HCT116 (cell line): ENCODE data around the gene VTN. TPM values are rescaled to one million over a fixed set of nuclear protein-coding genes. Genes with fewer than 3 reads are reported as not detected.

ENCODE experiments used
- ATAC-seq: fragments of 200-7000 bp; cut with Tn5 transposase; 2 replicates; pipeline ENCODE4 v1.9.1; 2020; ENCODE audit warnings: mild to moderate bottlenecking, moderate library complexity
- BruUV-seq: library from RNA; stranded (reverse); fragments of 400-500 nt; replicated peaks from 2 replicates; lab custom pipeline; 2021; lab: Mats Ljungman, UMichigan
- CTCF ChIA-PET: fragments of 300-600 bp; sonication (Branson Sonifier 250); formaldehyde crosslinking; loops from one replicate; lab custom pipeline; 2021; ENCODE audit warnings: antibody characterized with exemption; lab: Charles Lee
- POLR2A ChIA-PET: fragments of 300-600, 350-600 bp; sonication (Branson Sonifier 250); formaldehyde crosslinking; loops from one replicate; lab custom pipeline; 2021; ENCODE audit warnings: antibody characterized with exemption; lab: Charles Lee
- RAD21 ChIA-PET, 2 experiments: fragments of 300-600 bp; sonication (Branson Sonifier 250); formaldehyde crosslinking; loops; one replicate each; lab custom pipeline; 2023; ENCODE audit warnings: low total read pairs in 2 of 2; ENCODE audit not compliant: uncharacterized antibody in 2 of 2, unreplicated experiment in 2 of 2, low non-redundant PET in 1 of 2; lab: Charles Lee
- DNase-seq: peaks from one replicate; pipeline ENCODE4 v3.0.0-alpha.2; 2010; ENCODE audit warnings: low read depth, low spot score
- H2AFZ ChIP-seq: fragments of 200-600 bp; shearing (Covaris generic), sonication (generic); 2 replicates; pipeline ENCODE4 v1.6.1; 2017; ENCODE audit warnings: low read depth, mixed run types, mixed read lengths, antibody characterized with exemption, low read length; ENCODE audit not compliant: poor library complexity, severe bottlenecking
- H3K27ac ChIP-seq: 2 replicates; pipeline ENCODE4 v1.5.1; 2012; ENCODE audit warnings: low read depth, low read length
- H3K27me3 ChIP-seq: fragments of 200-600 bp; sonication (generic); 2 replicates; pipeline ENCODE4 v1.6.1; 2016; ENCODE audit warnings: mixed run types, low read length, mixed read lengths; ENCODE audit not compliant: insufficient read depth
- H3K36me3 ChIP-seq, 2 experiments: fragments of 200-500 bp in 1 of 2; fragments of 200-600 bp in 1 of 2; sonication (Bioruptor generic) in 1 of 2; sonication (generic) in 1 of 2; 2 replicates each; pipeline versions ENCODE4 v1.5.1 to v1.6.1; 2014 to 2016; ENCODE audit warnings: low read length in 2 of 2, inconsistent platforms in 1 of 2, mixed read lengths in 1 of 2, mixed run types in 1 of 2; ENCODE audit not compliant: insufficient read depth in 2 of 2, control insufficient read depth in 1 of 2
- H3K4me1 ChIP-seq, 2 experiments: fragments of 200-600 bp in 1 of 2; sonication (generic) in 1 of 2; 2 replicates each; pipeline versions ENCODE4 v1.5.1 to v1.6.1; 2012 to 2017; ENCODE audit warnings: low read length in 2 of 2, inconsistent platforms in 1 of 2, mild to moderate bottlenecking in 1 of 2, mixed read lengths in 1 of 2, mixed run types in 1 of 2, moderate library complexity in 1 of 2; ENCODE audit not compliant: insufficient read depth in 2 of 2, control insufficient read depth in 1 of 2
- H3K4me2 ChIP-seq: fragments of 200-600 bp; sonication (generic); 2 replicates; pipeline ENCODE4 v1.6.1; 2017; ENCODE audit warnings: mixed run types, low read length, mixed read lengths
- H3K4me3 ChIP-seq, 2 experiments: fragments of 200-600 bp in 1 of 2; sonication (generic) in 1 of 2; replicated peaks in 1 of 2; 2 replicates each; pipeline ENCODE4 v1.5.1; 2011 to 2016; ENCODE audit warnings: low read length in 2 of 2, control low read depth in 1 of 2, low read depth in 1 of 2, mild to moderate bottlenecking in 1 of 2, mixed read lengths in 1 of 2, mixed run types in 1 of 2
- H3K79me2 ChIP-seq: fragments of 200-600 bp; sonication (generic); 2 replicates; pipeline ENCODE4 v1.6.1; 2017; ENCODE audit warnings: mild to moderate bottlenecking, mixed run types, low read length, moderate library complexity, mixed read lengths; ENCODE audit not compliant: insufficient read depth
- H3K9ac ChIP-seq: fragments of 200-600 bp; sonication (generic); 2 replicates; pipeline ENCODE4 v1.6.1; 2016; ENCODE audit warnings: low read length, mixed read lengths
- H3K9me2 ChIP-seq: fragments of 200-600 bp; sonication (generic), shearing (Covaris generic); 2 replicates; pipeline ENCODE4 v1.6.1; 2017; ENCODE audit warnings: mixed run types, mild to moderate bottlenecking, moderate library complexity; ENCODE audit not compliant: insufficient read depth
- H3K9me3 ChIP-seq, 2 experiments: fragments of 200-500 bp in 1 of 2; fragments of 200-600 bp in 1 of 2; sonication (Bioruptor generic) in 1 of 2; sonication (generic) in 1 of 2; 2 replicates each; pipeline ENCODE4 v1.6.1; 2014 to 2017; ENCODE audit warnings: low read length in 2 of 2, mixed read lengths in 2 of 2, inconsistent platforms in 1 of 2, low read depth in 1 of 2, mild to moderate bottlenecking in 1 of 2, mixed run types in 1 of 2, moderate library complexity in 1 of 2; ENCODE audit not compliant: control insufficient read depth in 1 of 2, insufficient read depth in 1 of 2
- H4K20me1 ChIP-seq: fragments of 200-600 bp; sonication (generic), shearing (Covaris generic); 2 replicates; pipeline ENCODE4 v1.6.1; 2017; ENCODE audit warnings: mixed run types, mild to moderate bottlenecking, moderate library complexity; ENCODE audit not compliant: insufficient read depth
- CBX3 ChIP-seq: IDR thresholded peaks from 2 replicates; pipeline ENCODE4 v1.6.1; 2012; ENCODE audit warnings: low read depth
- CEBPB ChIP-seq: IDR thresholded peaks from 2 replicates; pipeline ENCODE4 v1.6.1; 2012; ENCODE audit warnings: low read depth
- EGR1 ChIP-seq: IDR thresholded peaks from 2 replicates; pipeline ENCODE4 v1.6.1; 2012; ENCODE audit warnings: low read depth
- ELF1 ChIP-seq: IDR thresholded peaks from 2 replicates; pipeline ENCODE4 v1.6.1; 2012; ENCODE audit warnings: low read depth, borderline replicate concordance
- EZH2 ChIP-seq: fragments of 200-600 bp; sonication (generic); IDR thresholded peaks from 2 replicates; pipeline ENCODE4 v1.6.1; 2017; ENCODE audit warnings: antibody characterized with exemption, mixed run types
- EZH2phosphoT487 ChIP-seq: fragments of 200-600 bp; IDR thresholded peaks from 2 replicates; pipeline ENCODE4 v1.6.1; 2018; ENCODE audit warnings: antibody characterized with exemption, borderline replicate concordance
- FOSL1 ChIP-seq: IDR thresholded peaks from 2 replicates; pipeline ENCODE4 v1.6.1; 2012; ENCODE audit warnings: low read depth
- JUND ChIP-seq: IDR thresholded peaks from 2 replicates; pipeline ENCODE4 v1.6.1; 2012
- POLR2A ChIP-seq: IDR thresholded peaks from 2 replicates; pipeline ENCODE4 v1.7.0; 2011; ENCODE audit warnings: borderline replicate concordance; ENCODE audit not compliant: insufficient read depth, insufficient read length; ENCODE audit errors: extremely low read depth
- POLR2AphosphoS5 ChIP-seq: IDR thresholded peaks from 2 replicates; pipeline ENCODE4 v1.6.1; 2011; ENCODE audit warnings: mild to moderate bottlenecking, low read depth, low read length, moderate library complexity
- RAD21 ChIP-seq: IDR thresholded peaks from 2 replicates; pipeline ENCODE4 v1.6.1; 2012; ENCODE audit warnings: low read depth, mild to moderate bottlenecking
- SP1 ChIP-seq: IDR thresholded peaks from 2 replicates; pipeline ENCODE4 v1.6.1; 2012; ENCODE audit warnings: low read depth
- SRF ChIP-seq: IDR thresholded peaks from 2 replicates; pipeline ENCODE4 v1.6.1; 2012; ENCODE audit warnings: low read depth
- TCF7L2 ChIP-seq: IDR thresholded peaks from 2 replicates; pipeline ENCODE4 v1.7.0; 2011; ENCODE audit warnings: borderline replicate concordance, inconsistent platforms; ENCODE audit not compliant: insufficient read depth, insufficient read length; ENCODE audit errors: extremely low read depth
- YY1 ChIP-seq: IDR thresholded peaks from 2 replicates; pipeline ENCODE4 v1.6.1; 2011; ENCODE audit warnings: low read length, low read depth, moderate library complexity, mild to moderate bottlenecking; ENCODE audit not compliant: insufficient replicate concordance; ENCODE audit errors: extremely low read depth
- ZFX ChIP-seq: fragments of 450-650 bp; IDR thresholded peaks from 2 replicates; pipeline ENCODE4 v1.6.1; 2017
- ZNF274 ChIP-seq: fragments of 200-500 bp; sonication (Bioruptor generic); IDR thresholded peaks from 2 replicates; pipeline ENCODE4 v1.6.1; 2014; ENCODE audit warnings: mild to moderate bottlenecking, low read depth, low read length, inconsistent platforms
- intact Hi-C: fragments of 100-400 bp; cut with micrococcal nuclease; formaldehyde crosslinking; loops from 2 replicates; pipeline ENCODE4 v1.10.0; 2022
- total RNA-seq: library from RNA; stranded (reverse); gene quantifications from one replicate; pipeline ENCODE4 v1.2.1, GENCODE V29; 2021; ENCODE audit not compliant: unreplicated experiment
- TF ChIP-seq, protein P1 (sequence below): IDR thresholded peaks from 2 replicates; pipeline ENCODE4 v1.6.1; 2012
- TF ChIP-seq, protein P2 (sequence below): IDR thresholded peaks from 2 replicates; pipeline ENCODE4 v1.6.1; 2012
- TF ChIP-seq, protein P3 (sequence below): IDR thresholded peaks from 2 replicates; pipeline ENCODE4 v1.6.1; 2011; ENCODE audit warnings: mild to moderate bottlenecking, low read length, moderate library complexity; ENCODE audit not compliant: insufficient replicate concordance; ENCODE audit errors: extremely low read depth
- TF ChIP-seq, protein P4 (sequence below), 3 experiments: fragments of 200-600 bp in 1 of 3; sonication (generic) in 1 of 3; IDR thresholded peaks in 2 of 3; conservative IDR thresholded peaks in 1 of 3; 2 replicates each; pipeline ENCODE4 v1.5.1; 2012 to 2017; ENCODE audit warnings: low read depth in 2 of 3, low read length in 2 of 3, antibody characterized with exemption in 1 of 3, borderline replicate concordance in 1 of 3, control low read depth in 1 of 3, mild to moderate bottlenecking in 1 of 3, mixed read lengths in 1 of 3, mixed run types in 1 of 3, moderate library complexity in 1 of 3; ENCODE audit not compliant: insufficient read depth in 1 of 3

Gene VTN
- total RNA-seq, 1 experiment from 2014 or later = 1.5 TPM

DNA sequence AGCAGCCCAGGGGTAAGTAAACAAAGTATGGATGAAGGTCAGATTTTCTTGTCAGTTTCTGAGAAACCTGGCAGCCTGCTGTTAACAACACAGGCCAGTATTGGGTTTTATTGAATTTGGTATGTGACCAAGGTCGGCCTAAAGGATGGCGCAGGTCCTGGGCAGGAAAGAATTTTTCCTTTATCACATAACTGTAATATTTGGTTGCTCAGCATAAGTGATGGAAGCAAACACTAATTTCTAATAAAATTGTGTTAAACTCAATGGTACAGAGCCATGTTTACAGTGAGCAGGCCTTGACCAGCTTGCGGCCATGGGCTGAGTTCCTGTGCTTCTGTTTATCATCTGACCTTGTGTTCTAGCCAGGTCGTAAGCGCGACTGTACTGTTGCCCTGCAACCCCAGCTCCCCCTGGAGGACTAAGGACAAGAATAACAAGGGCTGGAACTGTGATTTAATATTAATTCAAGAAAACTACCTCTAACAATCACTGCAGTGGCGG lies 23.3 kb downstream of the VTN start (continued):
- TF ChIP-seq POLR2AphosphoS5 (no peak), RAD21 (peak; percentile 43; the same call in 1 of the 2 replicates)
- TF ChIP-seq, protein P1, sequence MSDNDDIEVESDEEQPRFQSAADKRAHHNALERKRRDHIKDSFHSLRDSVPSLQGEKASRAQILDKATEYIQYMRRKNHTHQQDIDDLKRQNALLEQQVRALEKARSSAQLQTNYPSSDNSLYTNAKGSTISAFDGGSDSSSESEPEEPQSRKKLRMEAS = no peak

DNA sequence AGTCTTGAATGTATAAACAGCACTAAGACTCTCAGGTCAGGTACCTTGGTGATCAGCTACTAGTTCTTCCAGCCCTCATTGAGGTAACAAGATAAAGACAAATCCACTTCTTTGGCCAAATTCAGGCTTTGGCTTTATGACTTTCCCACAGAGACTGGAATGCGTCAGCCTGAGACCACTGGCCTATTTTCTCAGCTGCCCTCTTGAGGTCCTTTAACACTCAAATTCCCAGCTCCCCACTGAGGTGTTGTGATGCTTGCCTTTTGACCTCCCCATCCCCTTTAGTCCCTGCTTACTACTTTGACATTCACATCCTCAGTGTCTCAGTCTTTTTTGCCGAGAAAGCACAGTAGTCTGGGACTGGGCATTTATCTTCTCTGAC lies 23.9 kb downstream of the VTN start:
- Histone ChIP-seq H3K36me3 (peaks cover 43 to 61% of the 10 kb centered on the region in 2 experiments), H3K79me2 (no peaks in the 10 kb centered on the region), H3K4me2 (no peak overlapping the region), H2AFZ (no peak overlapping the region), H3K27me3 (no peaks in the 10 kb centered on the region), H3K27ac (no peak overlapping the region), H3K4me3 (no peak overlapping the region), H3K9me2 (no peaks in the 10 kb centered on the region), H3K4me1 (peaks cover 0 to 9% of the 10 kb centered on the region in 2 experiments; a peak in 2 of 4 replicates), H3K9ac (no peak overlapping the region), H3K9me3 (no peaks in the 10 kb centered on the region), H4K20me1 (no peaks in the 10 kb centered on the region)
- TF ChIP-seq ZNF274 (no peak), EGR1 (no peak), SP1 (no peak), YY1 (no peak), JUND (no peak), EZH2phosphoT487 (no peak), CBX3 (no peak), TCF7L2 (no peak), EZH2 (no peak), RAD21 (no peak), SRF (no peak), POLR2A (no peak), ELF1 (no peak), CEBPB (no peak), ZFX (no peak), FOSL1 (no peak)
- TF ChIP-seq, protein P2, sequence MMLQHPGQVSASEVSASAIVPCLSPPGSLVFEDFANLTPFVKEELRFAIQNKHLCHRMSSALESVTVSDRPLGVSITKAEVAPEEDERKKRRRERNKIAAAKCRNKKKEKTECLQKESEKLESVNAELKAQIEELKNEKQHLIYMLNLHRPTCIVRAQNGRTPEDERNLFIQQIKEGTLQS = no peak
- TF ChIP-seq, protein P3, sequence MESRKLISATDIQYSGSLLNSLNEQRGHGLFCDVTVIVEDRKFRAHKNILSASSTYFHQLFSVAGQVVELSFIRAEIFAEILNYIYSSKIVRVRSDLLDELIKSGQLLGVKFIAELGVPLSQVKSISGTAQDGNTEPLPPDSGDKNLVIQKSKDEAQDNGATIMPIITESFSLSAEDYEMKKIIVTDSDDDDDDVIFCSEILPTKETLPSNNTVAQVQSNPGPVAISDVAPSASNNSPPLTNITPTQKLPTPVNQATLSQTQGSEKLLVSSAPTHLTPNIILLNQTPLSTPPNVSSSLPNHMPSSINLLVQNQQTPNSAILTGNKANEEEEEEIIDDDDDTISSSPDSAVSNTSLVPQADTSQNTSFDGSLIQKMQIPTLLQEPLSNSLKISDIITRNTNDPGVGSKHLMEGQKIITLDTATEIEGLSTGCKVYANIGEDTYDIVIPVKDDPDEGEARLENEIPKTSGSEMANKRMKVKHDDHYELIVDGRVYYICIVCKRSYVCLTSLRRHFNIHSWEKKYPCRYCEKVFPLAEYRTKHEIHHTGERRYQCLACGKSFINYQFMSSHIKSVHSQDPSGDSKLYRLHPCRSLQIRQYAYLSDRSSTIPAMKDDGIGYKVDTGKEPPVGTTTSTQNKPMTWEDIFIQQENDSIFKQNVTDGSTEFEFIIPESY = no peak
- TF ChIP-seq, protein P1 = no peak
- TF ChIP-seq, protein P4, sequence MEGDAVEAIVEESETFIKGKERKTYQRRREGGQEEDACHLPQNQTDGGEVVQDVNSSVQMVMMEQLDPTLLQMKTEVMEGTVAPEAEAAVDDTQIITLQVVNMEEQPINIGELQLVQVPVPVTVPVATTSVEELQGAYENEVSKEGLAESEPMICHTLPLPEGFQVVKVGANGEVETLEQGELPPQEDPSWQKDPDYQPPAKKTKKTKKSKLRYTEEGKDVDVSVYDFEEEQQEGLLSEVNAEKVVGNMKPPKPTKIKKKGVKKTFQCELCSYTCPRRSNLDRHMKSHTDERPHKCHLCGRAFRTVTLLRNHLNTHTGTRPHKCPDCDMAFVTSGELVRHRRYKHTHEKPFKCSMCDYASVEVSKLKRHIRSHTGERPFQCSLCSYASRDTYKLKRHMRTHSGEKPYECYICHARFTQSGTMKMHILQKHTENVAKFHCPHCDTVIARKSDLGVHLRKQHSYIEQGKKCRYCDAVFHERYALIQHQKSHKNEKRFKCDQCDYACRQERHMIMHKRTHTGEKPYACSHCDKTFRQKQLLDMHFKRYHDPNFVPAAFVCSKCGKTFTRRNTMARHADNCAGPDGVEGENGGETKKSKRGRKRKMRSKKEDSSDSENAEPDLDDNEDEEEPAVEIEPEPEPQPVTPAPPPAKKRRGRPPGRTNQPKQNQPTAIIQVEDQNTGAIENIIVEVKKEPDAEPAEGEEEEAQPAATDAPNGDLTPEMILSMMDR (IDR thresholded peaks at IDR 0.05 in 2 of 3, conservative IDR thresholded peaks at IDR 0.05 in 1 of 3; ENCODE audit: borderline replicate concordance in 1 of 3, insufficient read depth in 1 of 3, low read depth in 2 of 3, low read length in 2 of 3) = no peak
- ChIA-PET CTCF (interaction anchor here (1.0 kb wide), 1 partner anchor 10 kb away, joined by 3 read pairs; no protein-coding TSS in a partner anchor), RAD21 (no interaction called here), POLR2A (no interaction called here)
- intact Hi-C loops = no loop called here
- ATAC-seq (no peak), DNase-seq (no peak)
- BruUV-seq = TSS peak; percentile 5
